ENCODE data around the gene CYP8B1.

DNA sequence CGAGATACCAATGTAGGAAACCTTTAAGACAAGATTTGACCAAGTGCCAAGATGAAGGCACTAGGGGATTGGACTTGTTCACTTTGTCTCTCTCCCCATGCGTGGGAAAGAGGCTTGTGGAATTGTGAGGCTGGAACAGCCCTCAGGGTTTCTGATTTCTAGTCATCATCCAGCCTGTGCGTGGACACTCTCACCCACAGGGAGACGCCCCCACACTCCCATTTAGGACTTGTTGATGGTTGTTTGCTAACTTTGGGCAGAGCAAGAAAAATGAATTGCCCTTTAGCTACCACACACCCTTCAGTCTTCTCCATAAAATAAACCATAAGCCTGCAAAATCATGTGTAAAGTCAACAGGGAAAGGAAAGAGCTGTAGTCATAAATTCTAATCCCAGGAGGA is 48.0 kb downstream of the CYP8B1 start:
- TF ChIP-seq NFRKB (IDR thresholded peaks at IDR 0.05), result no peak
- no peak for TF ChIP-seq ELF4 (IDR thresholded peaks at IDR 0.05)
- TF ChIP-seq FOXM1 (IDR thresholded peaks at IDR 0.05; ENCODE audit: borderline replicate concordance), result no peak
- TF ChIP-seq SP1 (IDR thresholded peaks at IDR 0.05), result no peak
- TF ChIP-seq, protein P1, sequence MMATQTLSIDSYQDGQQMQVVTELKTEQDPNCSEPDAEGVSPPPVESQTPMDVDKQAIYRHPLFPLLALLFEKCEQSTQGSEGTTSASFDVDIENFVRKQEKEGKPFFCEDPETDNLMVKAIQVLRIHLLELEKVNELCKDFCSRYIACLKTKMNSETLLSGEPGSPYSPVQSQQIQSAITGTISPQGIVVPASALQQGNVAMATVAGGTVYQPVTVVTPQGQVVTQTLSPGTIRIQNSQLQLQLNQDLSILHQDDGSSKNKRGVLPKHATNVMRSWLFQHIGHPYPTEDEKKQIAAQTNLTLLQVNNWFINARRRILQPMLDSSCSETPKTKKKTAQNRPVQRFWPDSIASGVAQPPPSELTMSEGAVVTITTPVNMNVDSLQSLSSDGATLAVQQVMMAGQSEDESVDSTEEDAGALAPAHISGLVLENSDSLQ (IDR thresholded peaks at IDR 0.05), result no peak
- no peak for TF ChIP-seq HDGF (IDR thresholded peaks at IDR 0.05; ENCODE audit: borderline replicate concordance)
- TF ChIP-seq BHLHE40 (IDR thresholded peaks at IDR 0.05; ENCODE audit: borderline replicate concordance), result no peak
- no peak for TF ChIP-seq L3MBTL2 (conservative IDR thresholded peaks at IDR 0.05)
- TF ChIP-seq LEF1 (IDR thresholded peaks at IDR 0.05; ENCODE audit: borderline replicate concordance), result no peak
- no peak for TF ChIP-seq TARDBP (IDR thresholded peaks at IDR 0.05)
- no peak for TF ChIP-seq ARNT (IDR thresholded peaks at IDR 0.05)
- no peak for TF ChIP-seq SUZ12 (IDR thresholded peaks at IDR 0.05)
